GM19452 (cell line): ENCODE data around the gene POLN.
"Not testable (repeated sequence)": the region's sequence is repeated elsewhere in the genome, so short reads cannot be mapped to it uniquely, and the experiment has no call there.

Experiments
- ATAC-seq: cut with Tn5 transposase; IDR thresholded peaks from one replicate; pipeline ENCODE4 v1.9.1; 2021; ENCODE audit not compliant: unreplicated experiment

Gene POLN

GRCh38 chr4:2172161-2172560, 69.8 kb downstream of the POLN start:
- ATAC-seq: no peak

DNA sequence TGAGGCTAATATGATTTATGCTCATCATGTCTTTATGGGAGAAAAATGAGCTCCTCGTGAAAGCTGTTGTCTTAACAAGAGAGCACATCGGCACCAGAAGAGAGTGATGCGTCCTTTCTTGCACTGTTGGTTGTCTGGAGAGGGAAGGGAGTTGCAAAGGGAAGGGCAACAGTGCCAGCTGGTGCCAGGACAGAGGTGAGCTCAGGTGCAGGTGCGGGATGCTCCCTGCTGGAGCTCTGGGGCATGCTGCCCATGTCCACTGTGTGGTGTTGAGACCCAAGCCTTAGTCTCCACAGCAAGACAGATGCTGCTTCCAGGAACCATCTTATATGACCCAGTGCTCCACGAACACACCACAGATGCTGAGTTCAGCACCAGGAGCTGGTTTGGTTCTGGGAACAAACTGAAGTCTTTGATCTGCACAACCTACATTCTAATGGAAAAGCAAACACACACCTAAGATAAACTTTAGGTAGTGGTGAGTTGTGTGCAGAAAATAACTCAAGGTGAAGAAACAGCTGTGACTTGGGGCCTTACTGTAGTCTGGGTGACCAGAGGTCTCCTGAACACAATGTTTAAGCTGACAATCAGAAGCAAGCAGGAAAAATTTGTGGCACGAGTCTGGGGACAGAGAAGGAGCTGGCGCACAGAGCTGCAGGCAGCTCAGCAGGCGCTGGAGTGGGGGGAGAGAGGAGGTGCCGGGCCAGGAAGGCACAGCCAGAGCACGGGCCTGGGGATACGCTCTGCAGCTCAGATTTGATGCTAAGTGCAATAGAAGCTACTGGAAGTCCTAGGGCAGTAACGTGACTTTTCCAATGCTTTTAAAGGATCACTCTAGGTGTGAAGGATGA, 73.2 kb downstream of the POLN start:
- no peak for ATAC-seq

- no peak for ATAC-seq
Observed at GRCh38 chr4:2166253-2166652, 75.7 kb downstream of the POLN start.

GRCh38 chr4:2165391-2165790, 76.5 kb downstream of the POLN start:
- no peak for ATAC-seq

- ATAC-seq: no peak
Observed at GRCh38 chr4:2163311-2163821, 78.6 kb downstream of the POLN start.

GRCh38 chr4:2161092-2161703, 80.7 kb downstream of the POLN start:
- ATAC-seq: not testable (repeated sequence)

- ATAC-seq: no peak
Observed at GRCh38 chr4:2159931-2160330, 82.0 kb downstream of the POLN start.

- no peak for ATAC-seq
Observed at GRCh38 chr4:2155246-2155645, 86.7 kb downstream of the POLN start.

GRCh38 chr4:2154215-2154740, 87.6 kb downstream of the POLN start:
- ATAC-seq: no peak

GRCh38 chr4:2151544-2151943, 90.4 kb downstream of the POLN start:
- ATAC-seq: no peak

- ATAC-seq: no peak
Observed at GRCh38 chr4:2150076-2150475, 91.8 kb downstream of the POLN start.

GRCh38 chr4:2142630-2143427, 99.1 kb downstream of the POLN start:
- ATAC-seq: no peak

- no peak for ATAC-seq
Observed at GRCh38 chr4:2141762-2142451, 100.0 kb downstream of the POLN start.

DNA sequence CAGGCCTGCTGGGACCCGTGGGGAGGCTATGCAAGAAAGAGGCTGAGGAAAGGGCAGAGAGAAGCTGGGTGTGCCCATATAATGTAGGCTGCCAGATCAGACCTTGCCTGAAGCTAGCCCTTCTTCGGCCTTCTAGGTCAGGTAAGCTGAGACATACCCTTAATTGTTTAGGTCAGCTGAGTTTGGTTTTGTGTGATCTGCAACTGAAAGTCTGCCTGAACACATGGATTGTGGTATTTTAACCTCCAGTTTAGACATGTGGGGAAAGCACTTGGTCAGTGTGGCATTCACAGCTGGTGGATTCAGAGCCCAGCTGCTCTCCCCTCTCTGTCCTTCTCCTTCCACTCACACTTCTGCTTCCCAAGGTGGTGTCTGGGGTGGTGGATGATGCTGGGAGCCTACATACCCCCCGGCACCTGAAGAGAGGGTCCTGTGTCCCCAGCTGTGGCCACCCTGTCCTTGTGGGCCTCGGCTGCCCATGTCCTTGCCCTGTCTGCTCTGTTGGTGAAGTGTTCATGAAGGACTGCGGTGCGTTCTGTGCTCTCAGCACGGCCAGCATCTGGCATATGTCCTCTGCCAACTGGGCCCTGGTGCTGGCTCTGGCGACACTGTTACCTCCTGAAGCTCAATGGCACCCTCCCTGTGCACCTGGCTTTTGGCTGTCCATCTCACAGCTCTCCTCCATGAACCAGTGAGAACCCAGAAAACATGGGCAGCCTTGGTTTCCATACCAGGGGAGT, 100.7 kb downstream of the POLN start:
- ATAC-seq: no peak

DNA sequence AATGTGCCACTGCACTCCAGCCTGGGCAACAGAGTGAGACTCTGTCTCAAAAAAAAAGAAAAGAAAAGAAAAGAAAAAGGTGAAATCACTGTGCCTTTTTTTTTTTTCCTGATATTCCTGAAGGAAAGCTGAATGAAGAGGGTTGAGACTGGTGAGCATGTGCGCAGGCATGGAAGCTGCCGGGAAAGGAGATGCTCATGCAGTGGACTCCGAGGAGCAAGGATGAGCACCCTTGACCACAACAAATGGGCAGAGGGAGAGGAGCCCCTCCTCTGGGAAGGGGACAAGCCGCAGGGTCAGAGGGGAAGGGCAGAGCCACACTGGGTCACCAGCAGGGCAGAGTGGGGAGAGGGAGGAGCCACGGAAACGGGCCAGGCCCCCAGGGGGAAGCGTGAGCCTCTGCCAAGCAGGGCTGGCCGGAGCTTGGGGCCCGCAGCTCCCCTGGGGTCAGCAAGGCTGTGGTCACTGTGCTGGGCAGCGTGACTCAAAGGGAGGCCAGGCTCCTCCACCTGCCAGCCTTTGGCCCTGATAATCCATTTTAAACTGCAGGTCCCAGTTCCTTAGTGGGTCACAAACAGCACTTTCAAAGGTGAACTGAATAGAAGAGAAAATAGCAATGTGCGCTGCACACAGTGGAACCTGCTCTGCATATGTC, 102.9 kb downstream of the POLN start:
- ATAC-seq: no peak

- no peak for ATAC-seq
Observed at GRCh38 chr4:2136726-2137125, 105.2 kb downstream of the POLN start.

- ATAC-seq: no peak
Observed at GRCh38 chr4:2135083-2135482, 106.8 kb downstream of the POLN start.

DNA sequence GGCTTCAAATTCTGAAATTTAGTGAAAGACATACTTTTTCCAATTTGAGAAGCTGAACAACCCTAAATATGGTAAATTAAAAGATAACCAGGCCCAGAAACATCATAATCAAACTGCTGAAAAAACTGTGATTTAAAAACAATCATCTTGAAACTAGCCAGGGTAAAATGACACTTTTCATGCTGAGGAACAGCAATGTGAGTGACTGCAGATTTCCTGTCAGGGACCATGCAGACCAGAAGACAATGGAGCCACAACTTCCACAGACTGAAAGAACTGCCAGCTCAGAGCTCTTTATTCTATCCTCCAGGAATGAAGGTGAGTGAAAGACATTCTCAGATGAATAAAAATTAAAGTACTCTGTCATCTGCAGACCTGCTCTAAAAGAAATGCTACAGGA, 109.5 kb downstream of the POLN start:
- ATAC-seq: no peak

GRCh38 chr4:2127609-2128332, 114.2 kb downstream of the POLN start:
- no peak for ATAC-seq
